GM23338 (cell line): Measurements from ENCODE around the gene CRACDL. TPM values are rescaled to one million over a fixed set of nuclear protein-coding genes. Genes with fewer than 3 reads are reported as not detected.

Experiments used
- ATAC-seq: fragments of 200-7000 bp; cut with Tn5 transposase; 3 replicates; pipeline ENCODE4 v1.9.1; 2020
- DNase-seq: peaks from one replicate; pipeline ENCODE4 v3.0.0-alpha.2; 2015; ENCODE audit warnings: low spot score
- H2AFZ ChIP-seq: fragments of 200-600 bp; sonication (generic); 2 replicates; pipeline ENCODE4 v1.8.0; 2016; ENCODE audit warnings: antibody characterized with exemption, mild to moderate bottlenecking, moderate library complexity
- H3F3A ChIP-seq: fragments of 200-600 bp; sonication (generic); replicated peaks from 2 replicates; pipeline ENCODE4 v1.8.0; 2017; ENCODE audit warnings: antibody characterized with exemption, mixed run types, low read depth
- H3K27ac ChIP-seq: fragments of 200-600 bp; sonication (generic); 2 replicates; pipeline ENCODE4 v1.6.1; 2016; ENCODE audit warnings: low read depth
- H3K27me3 ChIP-seq: fragments of 200-600 bp; sonication (generic); 2 replicates; pipeline ENCODE4 v1.8.0; 2016; ENCODE audit warnings: mild to moderate bottlenecking, mixed run types, moderate library complexity; ENCODE audit not compliant: insufficient read depth
- H3K36me3 ChIP-seq: fragments of 200-600 bp; sonication (generic); 2 replicates; pipeline ENCODE4 v1.8.0; 2016; ENCODE audit warnings: mild to moderate bottlenecking; ENCODE audit not compliant: insufficient read depth
- H3K4me1 ChIP-seq: fragments of 200-600 bp; sonication (generic); 2 replicates; pipeline ENCODE4 v1.8.0; 2016; ENCODE audit warnings: mild to moderate bottlenecking, moderate library complexity; ENCODE audit not compliant: insufficient read depth
- H3K4me2 ChIP-seq: fragments of 200-600 bp; sonication (generic); 2 replicates; pipeline ENCODE4 v1.7.1; 2017; ENCODE audit warnings: mixed run types
- H3K4me3 ChIP-seq: fragments of 200-600 bp; sonication (generic); 2 replicates; pipeline ENCODE4 v1.6.1; 2016; ENCODE audit warnings: mixed run types
- H3K79me2 ChIP-seq: fragments of 200-600 bp; sonication (generic); replicated peaks from 2 replicates; pipeline ENCODE4 v1.8.0; 2017; ENCODE audit warnings: mild to moderate bottlenecking; ENCODE audit not compliant: insufficient read depth
- H3K9me2 ChIP-seq: fragments of 200-600 bp; sonication (generic); 2 replicates; pipeline ENCODE4 v1.8.0; 2017; ENCODE audit not compliant: insufficient read depth
- H4K20me1 ChIP-seq: fragments of 200-600 bp; sonication (generic); replicated peaks from 2 replicates; pipeline ENCODE4 v1.8.0; 2017; ENCODE audit warnings: mild to moderate bottlenecking; ENCODE audit not compliant: insufficient read depth
- H3K27ac Mint-ChIP-seq: 2 replicates; pipeline ENCODE4 v1.8.0; 2020; ENCODE audit warnings: inconsistent platforms, mild to moderate bottlenecking, moderate library complexity, mixed read lengths
- H3K27me3 Mint-ChIP-seq: 3 replicates; pipeline ENCODE4 v1.8.0; 2022; ENCODE audit warnings: low read depth, mild to moderate bottlenecking, moderate library complexity, mixed read lengths, inconsistent platforms; ENCODE audit not compliant: insufficient read depth, poor library complexity
- H3K36me3 Mint-ChIP-seq: 3 replicates; pipeline ENCODE4 v1.8.0; 2021; ENCODE audit warnings: low read depth, mild to moderate bottlenecking, inconsistent platforms, moderate library complexity, mixed read lengths
- H3K4me1 Mint-ChIP-seq: 3 replicates; pipeline ENCODE4 v1.8.0; 2020; ENCODE audit warnings: mild to moderate bottlenecking, inconsistent platforms, mixed read lengths
- H3K4me3 Mint-ChIP-seq: 3 replicates; pipeline ENCODE4 v1.8.0; 2021; ENCODE audit warnings: moderate library complexity, mild to moderate bottlenecking, inconsistent platforms, mixed read lengths
- H3K9me3 Mint-ChIP-seq: 3 replicates; pipeline ENCODE4 v1.8.0; 2020; ENCODE audit warnings: moderate library complexity, mild to moderate bottlenecking, inconsistent platforms, mixed read lengths
- CREB1 ChIP-seq: fragments of 250-450 bp; sonication (Bioruptor Pico); IDR thresholded peaks from 2 replicates; pipeline ENCODE4 v1.5.0; 2020; ENCODE audit warnings: low read depth, mild to moderate bottlenecking, moderate library complexity
- CTCF ChIP-seq, 2 experiments: fragments of 200-600 bp in 1 of 2; sonication (generic) in 1 of 2; conservative IDR thresholded peaks; 2 replicates each; pipeline versions ENCODE4 v1.5.1 to v1.6.1; 2016 to 2017; ENCODE audit warnings: antibody characterized with exemption in 2 of 2, low read depth in 2 of 2, mild to moderate bottlenecking in 2 of 2, moderate library complexity in 1 of 2
- ETS1 ChIP-seq: IDR thresholded peaks from 2 replicates; pipeline ENCODE4 v1.6.1; 2016; ENCODE audit warnings: antibody characterized with exemption
- EZH2 ChIP-seq: fragments of 200-600 bp; sonication (generic); IDR thresholded peaks from one replicate; pipeline ENCODE4 v1.8.0; 2017; ENCODE audit warnings: antibody characterized with exemption, mild to moderate bottlenecking, low read depth; ENCODE audit not compliant: unreplicated experiment
- EZH2phosphoT487 ChIP-seq: fragments of 200-600 bp; sonication (generic); IDR thresholded peaks from one replicate; pipeline ENCODE4 v1.8.1; 2018; ENCODE audit warnings: antibody characterized with exemption; ENCODE audit not compliant: unreplicated experiment
- NANOG ChIP-seq: IDR thresholded peaks from 2 replicates; pipeline ENCODE4 v1.6.1; 2016; ENCODE audit warnings: antibody characterized with exemption, borderline replicate concordance
- POLR2AphosphoS5 ChIP-seq: IDR thresholded peaks from 2 replicates; pipeline ENCODE4 v1.6.1; 2016; ENCODE audit warnings: antibody characterized with exemption, low read depth
- ZNF114 ChIP-seq: fragments of 250-450 bp; sonication (Bioruptor Pico); IDR thresholded peaks from 2 replicates; pipeline ENCODE4 v1.5.0; 2020; ENCODE audit warnings: mild to moderate bottlenecking, moderate library complexity
- ZNF331 ChIP-seq: fragments of 250-450 bp; sonication (Bioruptor Pico); IDR thresholded peaks from 2 replicates; pipeline ENCODE4 v1.5.0; 2020; ENCODE audit warnings: low read depth, mild to moderate bottlenecking, moderate library complexity
- ZNF462 ChIP-seq: fragments of 250-450 bp; sonication (Bioruptor Pico); IDR thresholded peaks from 2 replicates; pipeline ENCODE4 v1.5.0; 2020; ENCODE audit warnings: mild to moderate bottlenecking, moderate library complexity
- polyA plus RNA-seq: library from polyadenylated mRNA; unstranded; fragments of >200 nt; fragmentation: Nextera tagmentation; extraction: Ambion mirVana; gene quantifications from 2 replicates; pipeline ENCODE4 v1.2.1, GENCODE V29; 2016
- total RNA-seq: library from RNA; depleted of rRNA; stranded (reverse); fragments of >200 nt; shearing (Covaris generic); gene quantifications from 2 replicates; pipeline ENCODE4 v1.2.3, GENCODE V29; 2014
- TF ChIP-seq, protein P1 (sequence below): IDR thresholded peaks from one replicate; pipeline ENCODE4 v1.6.1; 2018; ENCODE audit warnings: antibody characterized with exemption; ENCODE audit not compliant: unreplicated experiment

The CRACDL gene
- total and polyA plus RNA-seq, 2 experiments from 2014 or later: 0.14 to 0.16 TPM

GRCh38 chr2:98911126-98911375 lies 25.0 kb downstream of the CRACDL start:
- Histone ChIP-seq H3F3A (no peaks in the 10 kb centered on the region), H4K20me1 (no peaks in the 10 kb centered on the region), H3K79me2 (no peaks in the 10 kb centered on the region), H3K36me3 (no peaks in the 10 kb centered on the region), H2AFZ (no peak overlapping the region), H3K27me3 (no peaks in the 10 kb centered on the region), H3K4me3 (no peak overlapping the region), H3K27ac (no peak overlapping the region), H3K4me2 (no peak overlapping the region), H3K4me1 (peaks cover 15% of the 10 kb centered on the region), H3K9me2 (no peaks in the 10 kb centered on the region)
- ATAC-seq: no peak
- TF ChIP-seq ZNF114 (CRISPR knock-in tag): no peak
- TF ChIP-seq, protein P1, sequence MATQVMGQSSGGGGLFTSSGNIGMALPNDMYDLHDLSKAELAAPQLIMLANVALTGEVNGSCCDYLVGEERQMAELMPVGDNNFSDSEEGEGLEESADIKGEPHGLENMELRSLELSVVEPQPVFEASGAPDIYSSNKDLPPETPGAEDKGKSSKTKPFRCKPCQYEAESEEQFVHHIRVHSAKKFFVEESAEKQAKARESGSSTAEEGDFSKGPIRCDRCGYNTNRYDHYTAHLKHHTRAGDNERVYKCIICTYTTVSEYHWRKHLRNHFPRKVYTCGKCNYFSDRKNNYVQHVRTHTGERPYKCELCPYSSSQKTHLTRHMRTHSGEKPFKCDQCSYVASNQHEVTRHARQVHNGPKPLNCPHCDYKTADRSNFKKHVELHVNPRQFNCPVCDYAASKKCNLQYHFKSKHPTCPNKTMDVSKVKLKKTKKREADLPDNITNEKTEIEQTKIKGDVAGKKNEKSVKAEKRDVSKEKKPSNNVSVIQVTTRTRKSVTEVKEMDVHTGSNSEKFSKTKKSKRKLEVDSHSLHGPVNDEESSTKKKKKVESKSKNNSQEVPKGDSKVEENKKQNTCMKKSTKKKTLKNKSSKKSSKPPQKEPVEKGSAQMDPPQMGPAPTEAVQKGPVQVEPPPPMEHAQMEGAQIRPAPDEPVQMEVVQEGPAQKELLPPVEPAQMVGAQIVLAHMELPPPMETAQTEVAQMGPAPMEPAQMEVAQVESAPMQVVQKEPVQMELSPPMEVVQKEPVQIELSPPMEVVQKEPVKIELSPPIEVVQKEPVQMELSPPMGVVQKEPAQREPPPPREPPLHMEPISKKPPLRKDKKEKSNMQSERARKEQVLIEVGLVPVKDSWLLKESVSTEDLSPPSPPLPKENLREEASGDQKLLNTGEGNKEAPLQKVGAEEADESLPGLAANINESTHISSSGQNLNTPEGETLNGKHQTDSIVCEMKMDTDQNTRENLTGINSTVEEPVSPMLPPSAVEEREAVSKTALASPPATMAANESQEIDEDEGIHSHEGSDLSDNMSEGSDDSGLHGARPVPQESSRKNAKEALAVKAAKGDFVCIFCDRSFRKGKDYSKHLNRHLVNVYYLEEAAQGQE: no peak
- TF ChIP-seq CREB1 (CRISPR knock-in tag): no peak
- no peak for TF ChIP-seq POLR2AphosphoS5
- no peak for TF ChIP-seq CTCF (conservative IDR thresholded peaks at IDR 0.05; ENCODE audit: low read depth in 2 of 2)
- TF ChIP-seq NANOG: no peak
- no peak for TF ChIP-seq EZH2phosphoT487
- TF ChIP-seq EZH2: no peak
- no peak for TF ChIP-seq ZNF462 (CRISPR knock-in tag)
- TF ChIP-seq ETS1: no peak
- TF ChIP-seq ZNF331: no peak
- Mint-ChIP-seq H3K36me3 (no peaks in the 10 kb centered on the region), H3K27ac (no peak overlapping the region), H3K27me3 (peaks cover 3% of the 10 kb centered on the region), H3K4me3 (no peak overlapping the region), H3K4me1 (peaks cover 34% of the 10 kb centered on the region), H3K9me3 (no peaks in the 10 kb centered on the region)
- DNase-seq: no peak
